Activated T-cell treated with anti-CD3 and anti-CD28 coated beads, Interleukin-2, amount 50 U/mL, for 4 hours (primary cell): ENCODE results near the gene RETREG1. TPM values are rescaled to one million over a fixed set of nuclear protein-coding genes. Genes with fewer than 3 reads are reported as not detected.

ENCODE experiments used
- ATAC-seq, 2 donors: fragments of 200-7000 bp; cut with Tn5 transposase; one replicate each; pipeline ENCODE4 v1.10.0; 2021
- DNase-seq: peaks from one replicate; pipeline ENCODE4 v3.0.0-alpha.2; 2020
- H3K27me3 Mint-ChIP-seq: one replicate; pipeline ENCODE4 v1.8.0; 2021; ENCODE audit warnings: low read depth, mixed read lengths
- H3K36me3 Mint-ChIP-seq: one replicate; pipeline ENCODE4 v1.8.0; 2022; ENCODE audit warnings: mixed read lengths; ENCODE audit not compliant: insufficient read depth
- H3K4me1 Mint-ChIP-seq: one replicate; pipeline ENCODE4 v1.8.0; 2021; ENCODE audit warnings: low read depth, mixed read lengths
- H3K4me3 Mint-ChIP-seq: one replicate; pipeline ENCODE4 v1.8.0; 2021; ENCODE audit warnings: mild to moderate bottlenecking, moderate library complexity, mixed read lengths
- H3K9me3 Mint-ChIP-seq: one replicate; pipeline ENCODE4 v1.8.0; 2021; ENCODE audit warnings: mixed read lengths
- total RNA-seq, 3 donors: library from RNA; stranded (reverse); gene quantifications; one replicate each; pipeline ENCODE4 v1.2.1, GENCODE V29; 2021

RETREG1 gene
- total RNA-seq, 3 donors from 2014 or later = 9.6 to 12.2 (median 10.1) TPM

DNA sequence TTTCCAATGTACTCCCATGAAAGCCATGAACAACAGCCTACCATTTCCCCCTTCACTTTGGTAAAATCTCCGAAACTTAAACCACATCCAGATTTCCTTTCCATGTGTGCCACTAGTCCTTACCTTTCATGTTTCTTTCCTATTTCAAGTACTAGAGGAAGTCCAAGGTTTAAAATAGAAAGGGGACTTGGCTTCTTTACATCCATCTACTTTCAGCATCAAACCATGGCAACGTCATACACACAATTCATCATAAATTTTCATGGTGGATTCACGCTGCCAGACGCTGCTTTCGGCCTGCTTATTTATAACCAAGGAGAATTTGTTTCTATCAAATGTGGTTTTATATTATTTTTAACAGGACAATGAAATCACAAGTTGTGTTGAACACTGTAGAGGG is 92.5 kb downstream of the RETREG1 start:
- peaks cover 45% of the 10 kb centered on the region for H3K4me1 Mint-ChIP-seq
- no peaks in the 10 kb centered on the region for H3K9me3 Mint-ChIP-seq
- no peak overlapping the region for H3K4me3 Mint-ChIP-seq
- ATAC-seq (no peak), DNase-seq (no peak)
- no peaks in the 10 kb centered on the region for H3K27me3 Mint-ChIP-seq
- H3K36me3 Mint-ChIP-seq = peaks cover 25% of the 10 kb centered on the region

DNA sequence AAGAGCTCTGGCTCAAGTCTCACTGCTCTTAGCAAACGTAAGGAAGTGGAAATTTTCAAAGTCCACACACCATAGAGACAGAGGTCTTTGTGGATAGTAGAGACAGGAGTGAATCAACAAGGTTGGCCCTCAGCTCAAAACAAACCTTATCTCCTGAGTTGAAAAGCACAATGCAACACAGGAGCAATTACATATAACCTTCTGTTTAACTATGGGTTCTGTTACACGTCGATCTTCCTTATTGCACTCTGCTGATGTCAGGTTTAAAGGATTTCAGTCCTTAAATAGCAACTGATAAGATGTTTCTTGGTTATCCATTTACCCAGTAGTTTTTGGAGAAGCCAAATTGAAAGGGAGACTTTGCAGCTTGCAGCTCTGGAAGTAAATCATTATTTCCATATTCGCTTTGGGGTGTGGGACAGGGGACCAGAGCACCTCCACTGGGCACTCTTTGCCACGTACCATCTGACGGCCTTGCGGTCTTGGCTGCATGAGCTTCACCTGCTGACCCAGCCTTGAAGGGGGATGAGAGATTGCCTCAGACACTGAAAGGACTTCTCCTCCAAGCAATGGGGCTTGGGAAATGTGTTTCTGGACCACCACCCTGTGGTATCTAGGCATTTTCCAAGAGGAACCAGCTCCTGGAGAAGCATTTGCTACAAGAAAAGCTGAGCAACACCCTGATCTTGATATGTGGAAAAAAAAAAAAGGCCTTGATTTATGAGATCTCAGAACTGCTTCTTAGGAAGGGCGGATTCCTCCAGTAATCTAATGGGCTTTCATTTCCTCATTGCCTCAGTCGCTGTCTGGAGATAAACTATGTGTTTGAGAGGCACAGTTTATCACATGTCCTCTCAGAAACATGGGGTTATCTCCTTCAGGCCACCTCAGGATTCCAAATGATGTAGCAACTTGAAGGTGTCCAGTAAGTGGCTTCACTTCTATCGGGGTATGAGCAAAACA is 95.0 kb downstream of the RETREG1 start:
- peaks cover 24% of the 10 kb centered on the region for H3K36me3 Mint-ChIP-seq
- no peaks in the 10 kb centered on the region for H3K9me3 Mint-ChIP-seq
- no peaks in the 10 kb centered on the region for H3K27me3 Mint-ChIP-seq
- DNase-seq = no peak
- no peak overlapping the region for H3K4me3 Mint-ChIP-seq
- peaks cover 50% of the 10 kb centered on the region for H3K4me1 Mint-ChIP-seq
- no peak for ATAC-seq

DNA sequence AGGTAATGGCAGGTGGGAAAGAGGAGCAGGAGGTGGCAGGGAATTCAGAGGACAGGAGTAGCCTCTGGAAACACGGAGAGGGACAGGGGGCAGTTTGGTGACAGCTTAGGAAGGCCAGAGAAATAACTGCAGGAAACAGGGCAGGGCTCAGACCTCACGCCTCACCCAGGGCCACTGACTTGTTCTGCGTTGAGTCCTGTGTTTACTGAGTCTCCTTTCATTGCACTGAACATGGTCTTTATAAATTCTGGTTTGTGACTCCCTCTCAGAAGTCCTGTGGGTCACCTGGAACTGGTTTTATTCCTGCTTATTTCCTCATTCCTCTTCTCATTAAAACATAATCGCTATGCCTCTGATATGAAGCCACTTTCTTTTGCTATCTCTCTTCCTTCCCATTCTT is 96.0 kb downstream of the RETREG1 start:
- Mint-ChIP-seq H3K4me1 (peaks cover 51% of the 10 kb centered on the region), H3K4me3 (no peak overlapping the region), H3K9me3 (no peaks in the 10 kb centered on the region), H3K27me3 (no peaks in the 10 kb centered on the region), H3K36me3 (peaks cover 25% of the 10 kb centered on the region)
- DNase-seq (no peak), ATAC-seq (no peak)

DNA sequence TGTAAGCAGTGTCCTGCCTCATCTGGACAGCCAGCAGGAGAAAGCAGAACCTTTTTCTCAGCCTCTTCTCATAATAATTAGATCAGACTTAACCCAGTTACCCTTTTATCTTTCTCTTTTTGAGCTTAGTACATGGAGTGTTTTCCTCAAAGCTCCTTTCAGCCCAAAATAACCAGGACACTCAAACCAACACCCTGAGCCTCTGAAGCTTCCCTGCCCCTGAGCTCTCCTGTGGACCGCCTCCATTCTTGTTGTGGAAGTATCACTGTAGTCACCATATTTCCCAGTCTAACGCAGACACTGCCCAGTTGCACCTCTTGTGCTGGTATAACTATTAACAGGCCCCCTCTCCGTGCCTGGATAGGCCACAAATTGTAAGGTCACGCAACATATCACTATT is 97.4 kb downstream of the RETREG1 start:
- DNase-seq (no peak), ATAC-seq (no peak)
- no peaks in the 10 kb centered on the region for H3K9me3 Mint-ChIP-seq
- no peaks in the 10 kb centered on the region for H3K27me3 Mint-ChIP-seq
- peaks cover 22% of the 10 kb centered on the region for H3K36me3 Mint-ChIP-seq
- H3K4me1 Mint-ChIP-seq = peaks cover 48% of the 10 kb centered on the region
- H3K4me3 Mint-ChIP-seq = no peak overlapping the region

DNA sequence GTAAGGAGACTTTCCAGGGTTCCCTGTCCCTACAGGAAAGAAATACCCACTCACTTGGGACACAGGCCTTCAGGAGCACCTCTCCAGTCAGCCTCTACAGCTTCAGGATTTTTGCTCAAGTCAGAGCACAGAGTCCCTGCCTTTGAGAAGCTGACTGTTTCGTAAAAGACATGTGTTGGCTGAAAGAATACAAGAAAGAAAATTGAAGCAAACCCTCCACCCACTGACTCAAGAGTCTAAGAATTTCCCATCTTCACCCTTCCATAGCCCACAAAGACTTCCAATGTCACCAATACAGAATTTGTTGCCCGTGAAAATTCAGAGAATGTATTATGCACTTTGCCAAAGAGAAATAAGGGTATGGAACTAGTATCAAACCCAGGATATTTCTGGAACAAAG is 98.2 kb downstream of the RETREG1 start:
- no peak for DNase-seq
- Mint-ChIP-seq H3K4me1 (peaks cover 40% of the 10 kb centered on the region), H3K36me3 (peaks cover 14% of the 10 kb centered on the region), H3K27me3 (no peaks in the 10 kb centered on the region), H3K4me3 (no peak overlapping the region), H3K9me3 (no peaks in the 10 kb centered on the region)
- ATAC-seq = no peak

DNA sequence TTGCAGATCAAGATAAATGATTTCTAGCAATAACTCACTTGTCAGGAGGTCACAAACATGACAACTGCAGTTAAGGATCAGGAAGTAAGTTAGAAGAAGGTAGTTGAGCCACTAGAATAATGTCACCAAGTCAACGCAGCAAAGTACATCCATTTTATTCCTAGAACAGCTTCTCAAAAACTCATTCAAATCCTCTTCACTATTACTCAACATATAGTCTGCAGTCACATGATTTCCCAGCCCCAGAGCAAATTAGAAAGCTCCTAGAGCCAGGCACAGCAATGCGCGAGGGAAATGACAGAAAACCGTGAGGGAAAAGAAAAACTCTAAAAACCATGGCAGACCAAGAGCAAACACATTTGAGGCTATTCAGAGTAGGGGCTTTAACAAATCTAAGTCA is 101.3 kb downstream of the RETREG1 start:
- no peak overlapping the region for H3K4me3 Mint-ChIP-seq
- no peaks in the 10 kb centered on the region for H3K27me3 Mint-ChIP-seq

DNA sequence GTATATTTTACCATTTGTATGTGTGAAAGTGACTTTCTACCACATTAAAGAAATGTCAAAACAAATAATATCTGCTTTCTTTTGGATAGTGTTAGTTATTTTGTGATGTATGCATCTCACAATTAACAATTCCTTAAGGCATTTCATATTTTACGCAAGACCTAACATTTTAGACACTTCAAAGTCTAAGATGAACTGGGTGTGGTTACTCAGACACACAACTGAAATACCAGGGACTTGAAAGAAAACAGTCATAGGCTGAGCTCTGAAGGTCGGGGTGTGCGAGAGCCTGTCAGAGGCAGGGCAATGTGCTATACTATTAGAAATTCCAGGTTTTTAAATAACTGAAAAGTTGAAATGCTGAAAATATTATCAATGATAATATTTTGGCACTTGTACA is 106.7 kb downstream of the RETREG1 start:
- Mint-ChIP-seq H3K4me1 (peaks cover 21% of the 10 kb centered on the region), H3K36me3 (peaks cover 9% of the 10 kb centered on the region), H3K27me3 (no peaks in the 10 kb centered on the region), H3K4me3 (no peak overlapping the region), H3K9me3 (no peaks in the 10 kb centered on the region)
- DNase-seq (no peak), ATAC-seq (no peak)

More for the DNA sequence above, 101.3 kb downstream of the RETREG1 start:
- Mint-ChIP-seq H3K9me3 (no peaks in the 10 kb centered on the region), H3K4me1 (peaks cover 40% of the 10 kb centered on the region), H3K36me3 (peaks cover 13% of the 10 kb centered on the region)
- no peak for DNase-seq
- ATAC-seq = no peak

DNA sequence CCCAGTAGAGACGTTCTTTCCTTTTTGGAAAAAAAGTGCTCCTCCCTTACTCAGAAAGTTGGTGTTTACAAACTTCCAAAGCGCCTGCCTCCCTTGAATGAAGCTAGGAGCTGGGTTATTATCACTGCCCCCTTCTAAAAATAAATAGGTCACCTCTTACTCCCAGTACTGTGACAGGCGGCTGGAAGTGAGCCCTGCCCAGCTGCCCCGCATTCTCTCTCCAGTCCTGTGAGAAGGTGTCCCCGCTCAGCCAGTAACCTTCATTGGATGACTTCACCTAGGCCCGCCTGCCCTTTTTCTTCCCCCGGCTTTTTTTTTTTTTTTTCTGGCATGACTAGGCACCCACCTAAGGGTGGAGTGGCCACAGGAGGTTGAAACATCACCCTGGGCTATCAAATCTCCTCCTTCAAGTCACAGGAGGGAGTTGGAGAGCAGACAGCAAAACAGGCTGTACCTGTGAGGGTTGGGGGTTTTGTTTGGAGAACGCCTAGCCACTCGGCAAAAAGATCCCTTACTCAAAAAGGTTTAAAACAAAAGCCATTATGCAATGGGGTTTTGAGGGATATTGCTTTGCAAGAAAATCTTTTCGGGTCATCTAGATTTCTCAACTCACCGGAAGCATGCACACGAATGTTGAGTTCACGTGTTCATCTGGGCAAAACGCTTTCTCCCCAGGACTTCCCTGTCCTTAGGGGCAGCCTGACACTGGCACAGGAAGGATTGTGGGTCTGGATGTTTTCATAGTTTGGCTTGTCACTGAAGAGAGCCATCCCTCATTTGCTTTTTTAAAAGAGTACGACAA is 107.9 kb downstream of the RETREG1 start:
- Mint-ChIP-seq H3K36me3 (peaks cover 18% of the 10 kb centered on the region), H3K4me3 (no peak overlapping the region), H3K4me1 (peaks cover 23% of the 10 kb centered on the region), H3K9me3 (no peaks in the 10 kb centered on the region), H3K27me3 (no peaks in the 10 kb centered on the region)
- DNase-seq = no peak
- no peak for ATAC-seq

DNA sequence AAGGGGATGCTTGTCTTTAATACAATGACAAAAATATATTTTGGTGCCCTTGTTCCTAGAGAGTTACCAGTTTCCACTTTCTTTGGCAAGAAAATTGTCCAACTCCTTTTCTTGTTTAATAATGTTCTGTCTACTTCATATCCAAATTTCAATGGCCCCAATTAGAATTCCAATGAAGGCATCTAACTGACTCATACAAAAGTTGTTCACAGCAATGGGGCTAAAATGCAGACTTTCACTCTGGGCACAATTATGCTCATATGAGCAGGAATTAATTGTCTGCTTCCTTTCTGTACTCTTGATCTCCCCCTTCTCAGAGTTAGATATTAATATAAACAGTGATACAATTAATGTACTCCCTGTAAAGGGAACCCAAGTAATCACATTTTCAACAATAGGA is 109.1 kb downstream of the RETREG1 start:
- Mint-ChIP-seq H3K9me3 (no peaks in the 10 kb centered on the region), H3K36me3 (peaks cover 20% of the 10 kb centered on the region), H3K27me3 (no peaks in the 10 kb centered on the region), H3K4me3 (no peak overlapping the region), H3K4me1 (peaks cover 22% of the 10 kb centered on the region)
- no peak for ATAC-seq
- DNase-seq = no peak

DNA sequence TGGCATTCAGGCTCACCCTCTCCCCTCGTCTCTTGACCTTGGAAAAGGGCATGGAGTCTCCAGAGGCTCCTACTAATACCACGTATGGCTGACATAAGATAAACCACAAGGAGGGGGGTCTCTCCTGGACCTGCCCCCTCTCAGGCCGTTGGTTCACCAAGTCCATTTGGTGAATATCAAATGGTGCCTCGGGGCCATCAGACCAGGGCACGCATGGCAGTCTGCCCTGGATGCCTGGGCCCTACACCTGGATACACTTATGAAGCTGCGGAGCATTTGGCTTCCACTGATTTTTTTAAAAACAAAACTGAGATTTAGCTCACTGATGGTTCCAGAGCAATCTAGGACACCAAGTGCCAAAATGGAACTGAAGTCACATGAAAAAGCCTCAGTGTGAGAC is 110.9 kb downstream of the RETREG1 start:
- H3K27me3 Mint-ChIP-seq = no peaks in the 10 kb centered on the region
- no peak for ATAC-seq
- H3K36me3 Mint-ChIP-seq = peaks cover 19% of the 10 kb centered on the region
- no peak for DNase-seq
- no peak overlapping the region for H3K4me3 Mint-ChIP-seq
- peaks cover 12% of the 10 kb centered on the region for H3K4me1 Mint-ChIP-seq
- H3K9me3 Mint-ChIP-seq = no peaks in the 10 kb centered on the region

DNA sequence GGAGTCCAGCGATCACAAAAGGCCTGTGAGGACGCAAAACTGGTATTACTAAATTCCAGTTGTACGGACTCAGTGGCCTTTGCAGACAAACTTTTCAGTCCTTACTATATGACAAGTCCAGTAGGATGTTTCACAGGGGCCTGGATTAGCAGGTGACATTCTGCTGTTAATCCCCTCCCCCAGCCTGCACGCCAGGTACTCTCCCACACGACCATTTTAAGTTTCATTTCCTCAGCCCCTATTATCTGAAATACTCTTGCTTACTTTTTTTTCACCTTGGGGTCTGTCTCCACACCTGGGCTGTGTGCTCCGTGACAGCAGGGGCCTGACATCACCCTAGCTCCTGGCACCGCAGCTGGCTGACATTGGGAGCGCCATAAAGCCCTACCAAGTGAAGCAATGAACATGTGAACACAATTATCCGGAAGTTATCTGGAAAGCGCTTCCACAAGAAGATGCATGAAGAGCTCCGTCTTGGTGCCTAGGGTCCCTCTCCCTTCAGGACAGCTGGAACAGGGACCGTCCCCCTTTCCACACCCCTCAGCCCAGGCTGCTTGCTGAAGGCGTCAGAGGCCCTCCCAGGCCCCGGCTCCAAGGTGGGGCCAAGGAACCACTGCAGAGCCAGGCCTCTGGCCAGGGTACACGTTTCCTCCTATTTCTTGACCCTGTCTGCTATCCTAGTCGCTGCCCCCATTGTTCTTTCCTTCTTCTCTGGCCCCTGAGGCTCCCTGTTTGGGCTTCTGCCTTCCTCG is 111.5 kb downstream of the RETREG1 start:
- DNase-seq = no peak
- H3K4me1 Mint-ChIP-seq = peaks cover 10% of the 10 kb centered on the region
- no peaks in the 10 kb centered on the region for H3K27me3 Mint-ChIP-seq
- H3K9me3 Mint-ChIP-seq = no peaks in the 10 kb centered on the region
- H3K4me3 Mint-ChIP-seq = no peak overlapping the region
- no peak for ATAC-seq
- peaks cover 22% of the 10 kb centered on the region for H3K36me3 Mint-ChIP-seq

DNA sequence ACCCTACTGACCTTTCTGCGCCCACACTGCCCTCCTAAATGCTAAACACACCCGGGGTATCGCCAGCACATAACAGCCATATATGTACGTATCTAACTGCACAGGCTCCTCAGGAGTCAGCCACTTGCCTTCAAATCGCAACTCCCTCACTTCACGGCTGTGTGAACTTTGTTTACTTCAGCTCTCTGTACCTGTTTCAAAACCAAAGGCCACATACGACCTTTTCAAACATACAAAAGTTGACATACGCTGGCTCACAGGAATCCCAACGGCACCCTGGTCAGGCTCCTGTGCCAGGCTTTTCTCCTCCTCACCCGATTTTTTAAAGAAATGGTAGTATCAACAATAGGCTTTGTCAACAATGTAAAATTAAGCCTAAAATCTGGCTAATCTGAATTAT is 112.2 kb downstream of the RETREG1 start:
- DNase-seq (no peak), ATAC-seq (no peak)
- peaks cover 25% of the 10 kb centered on the region for H3K36me3 Mint-ChIP-seq
- no peak overlapping the region for H3K4me3 Mint-ChIP-seq
- peaks cover 9% of the 10 kb centered on the region for H3K4me1 Mint-ChIP-seq
- no peaks in the 10 kb centered on the region for H3K9me3 Mint-ChIP-seq
- no peaks in the 10 kb centered on the region for H3K27me3 Mint-ChIP-seq

DNA sequence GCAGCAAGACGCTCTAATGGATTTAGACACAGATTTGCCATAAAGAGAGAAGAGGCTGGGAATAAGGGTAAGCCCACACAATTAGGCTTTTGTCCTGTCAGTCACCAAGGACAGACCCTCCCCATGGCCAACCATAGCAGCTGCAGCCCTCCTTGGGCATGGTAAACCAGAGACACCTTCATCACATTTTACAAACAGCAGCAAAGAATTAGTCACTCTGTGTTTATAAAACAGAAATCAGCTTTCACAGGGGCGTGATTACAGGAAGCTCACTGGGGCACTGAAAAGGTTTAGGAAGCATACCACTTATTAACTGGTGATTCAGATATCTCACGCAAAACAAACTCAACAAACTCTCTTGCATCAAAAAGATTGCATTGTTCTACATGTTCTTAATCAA is 113.9 kb downstream of the RETREG1 start:
- Mint-ChIP-seq H3K4me3 (no peak overlapping the region), H3K36me3 (peaks cover 26% of the 10 kb centered on the region), H3K4me1 (peaks cover 5% of the 10 kb centered on the region), H3K27me3 (no peaks in the 10 kb centered on the region), H3K9me3 (peaks cover 4% of the 10 kb centered on the region)
- DNase-seq = no peak
- ATAC-seq = no peak

DNA sequence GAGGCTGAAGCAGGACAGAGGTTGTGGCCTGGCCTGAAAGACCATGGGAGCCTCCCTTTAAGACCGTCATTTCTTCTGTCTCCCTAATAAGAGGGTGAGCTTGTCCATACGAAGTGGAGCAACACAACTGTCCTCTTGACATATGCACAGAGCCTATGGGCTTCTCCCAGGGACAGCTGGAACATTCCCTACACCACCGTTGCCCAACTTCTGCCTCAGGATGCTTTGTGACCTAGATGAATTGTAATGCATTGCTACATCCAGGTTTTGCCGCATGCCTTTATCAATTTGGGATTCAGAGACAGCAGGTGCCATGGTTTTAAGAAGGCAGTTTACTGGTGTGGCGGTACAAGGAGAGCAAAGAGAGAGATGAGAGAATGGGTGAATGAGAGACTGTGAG is 116.8 kb downstream of the RETREG1 start:
- peaks cover 26% of the 10 kb centered on the region for H3K36me3 Mint-ChIP-seq
- DNase-seq (no peak), ATAC-seq (no peak)
- no peaks in the 10 kb centered on the region for H3K27me3 Mint-ChIP-seq
- H3K9me3 Mint-ChIP-seq = peaks cover 22% of the 10 kb centered on the region
- H3K4me3 Mint-ChIP-seq = no peak overlapping the region
- H3K4me1 Mint-ChIP-seq = peaks cover 5% of the 10 kb centered on the region
